Measurements from ENCODE around the gene ZNFX1. TPM values are rescaled to one million over a fixed set of nuclear protein-coding genes. Genes with fewer than 3 reads are reported as not detected.

ZNFX1 gene
- polyA plus RNA-seq, 2 of the 4 experiments (the other 2 are of a cell fraction) = 6.0 to 11.5 TPM

DNA sequence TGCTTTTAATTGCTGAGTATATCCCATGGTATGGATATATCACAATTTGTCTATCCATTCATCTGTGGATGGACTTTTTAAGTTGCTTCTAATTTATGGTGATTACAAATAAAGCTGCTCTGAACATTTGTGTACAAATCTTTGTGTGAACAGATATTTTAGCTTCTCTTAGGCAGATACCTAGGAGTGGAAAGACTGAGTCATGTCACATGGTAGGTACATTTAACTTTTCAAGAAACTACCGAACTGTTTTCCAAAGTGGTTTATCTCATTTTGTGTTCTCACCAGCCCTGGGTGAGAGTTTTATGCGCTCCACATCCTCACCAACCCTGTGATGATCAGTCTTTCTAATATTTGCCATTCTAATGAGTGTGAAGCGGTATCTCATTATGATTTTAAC, 31.0 kb upstream of the ZNFX1 start:
- H3K9me3 ChIP-seq = peaks cover 4% of the 10 kb centered on the region; the same call in 1 of the 3 replicates
- ATAC-seq = no peak
- CTCF ChIA-PET = interaction anchor here (2.7 to 3.4 kb wide), 2 partner anchors 13 to 25 kb away, joined by 9 to 24 read pairs; no protein-coding TSS in a partner anchor
- no peak overlapping the region for H3K4me2 ChIP-seq
- POLR2A ChIA-PET = no interaction called here
- no peak overlapping the region for H3K4me3 ChIP-seq
- no peak for FAIRE-seq
- TF ChIP-seq MAZ (IDR thresholded peaks at IDR 0.05; ENCODE audit: borderline replicate concordance, low read depth, low read length) (no peak), CHD2 (IDR thresholded peaks at IDR 0.05; ENCODE audit: low read length, partially characterized antibody) (no peak), NFE2L2 (conservative IDR thresholded peaks at IDR 0.05; ENCODE audit: low read length) (no peak), RCOR1 (IDR thresholded peaks at IDR 0.05; ENCODE audit: low read depth, low read length) (no peak), GATA3 (IDR thresholded peaks at IDR 0.05; ENCODE audit: borderline replicate concordance) (no peak), POLR2AphosphoS2 (conservative IDR thresholded peaks at IDR 0.05; ENCODE audit: low read length) (no peak), SREBF2 (IDR thresholded peaks at IDR 0.05) (no peak), EHF (CRISPR knock-in tag; IDR thresholded peaks at IDR 0.05) (no peak), ZFP36 (IDR thresholded peaks at IDR 0.05; ENCODE audit: borderline replicate concordance, partially characterized antibody) (no peak), MYC (IDR thresholded peaks at IDR 0.05; ENCODE audit: borderline replicate concordance, low read length) (no peak), EHMT2 (IDR thresholded peaks at IDR 0.05; ENCODE audit: low read depth) (no peak), JUN (IDR thresholded peaks at IDR 0.05) (no peak), ZNF302 (CRISPR knock-in tag; IDR thresholded peaks at IDR 0.05) (no peak), ZSCAN20 (CRISPR knock-in tag; IDR thresholded peaks at IDR 0.05) (no peak), KDM5A (IDR thresholded peaks at IDR 0.05) (no peak)
- TF ChIP-seq, protein P1, sequence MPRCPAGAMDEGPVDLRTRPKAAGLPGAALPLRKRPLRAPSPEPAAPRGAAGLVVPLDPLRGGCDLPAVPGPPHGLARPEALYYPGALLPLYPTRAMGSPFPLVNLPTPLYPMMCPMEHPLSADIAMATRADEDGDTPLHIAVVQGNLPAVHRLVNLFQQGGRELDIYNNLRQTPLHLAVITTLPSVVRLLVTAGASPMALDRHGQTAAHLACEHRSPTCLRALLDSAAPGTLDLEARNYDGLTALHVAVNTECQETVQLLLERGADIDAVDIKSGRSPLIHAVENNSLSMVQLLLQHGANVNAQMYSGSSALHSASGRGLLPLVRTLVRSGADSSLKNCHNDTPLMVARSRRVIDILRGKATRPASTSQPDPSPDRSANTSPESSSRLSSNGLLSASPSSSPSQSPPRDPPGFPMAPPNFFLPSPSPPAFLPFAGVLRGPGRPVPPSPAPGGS (IDR thresholded peaks at IDR 0.05) = no peak
- no peak overlapping the region for H3K27ac ChIP-seq
- 77% methylated on average over 3 of the region's 3 CpGs for WGBS (ENCODE audit: missing lambda C conversion rate)
- DNase-seq (ENCODE audit: low read depth in 1 of 2, low spot score in 1 of 2) = no peak
- no peaks in the 10 kb centered on the region for H3K4me1 ChIP-seq

DNA sequence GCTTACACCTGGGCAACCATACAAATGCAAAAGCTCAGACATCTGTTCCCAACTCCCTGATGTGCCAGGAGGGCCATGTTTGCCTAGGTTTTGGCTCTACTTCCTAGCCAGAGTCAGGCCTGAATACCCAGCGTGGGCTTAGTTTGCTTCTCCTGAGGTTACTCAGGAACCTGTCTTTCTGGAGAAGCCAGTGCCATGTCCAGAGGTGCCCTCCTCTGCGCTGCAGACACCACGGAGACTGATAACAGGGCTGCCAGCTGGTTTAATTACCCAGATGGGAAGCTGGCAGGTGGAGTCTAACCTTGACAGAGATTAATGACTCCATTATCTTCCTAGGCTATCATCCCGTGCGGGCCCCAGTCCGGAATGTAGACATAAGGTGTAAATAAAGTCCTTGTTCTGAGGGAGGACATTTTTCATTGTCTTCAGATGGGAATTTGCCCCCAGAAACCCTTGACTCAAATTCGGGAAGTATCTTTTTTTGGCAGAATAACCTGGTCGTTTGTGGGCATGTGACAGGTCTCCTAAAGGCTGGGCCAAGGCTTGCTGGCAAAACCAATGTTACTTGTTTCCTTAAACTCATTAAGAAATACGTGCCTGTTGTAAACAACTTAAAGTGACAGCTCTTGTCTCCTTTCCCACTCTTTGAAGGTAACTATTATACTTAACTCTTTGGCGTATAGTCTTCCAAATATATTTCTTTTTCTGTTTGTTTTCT, 29.2 kb upstream of the ZNFX1 start:
- Histone ChIP-seq H3K4me2 (no peak overlapping the region), H3K4me3 (no peak overlapping the region), H3K9me3 (peaks cover 4% of the 10 kb centered on the region; the same call in 1 of the 3 replicates), H3K27ac (no peak overlapping the region), H3K4me1 (no peaks in the 10 kb centered on the region)
- ATAC-seq (no peak; a peak in 1 of 6 replicates), FAIRE-seq (no peak), DNase-seq (ENCODE audit: low read depth in 1 of 2, low spot score in 1 of 2) (no peak)
- WGBS (ENCODE audit: missing lambda C conversion rate) = 58% methylated on average over 10 of the region's 10 CpGs
- POLR2A ChIA-PET = no interaction called here
- TF ChIP-seq TFCP2L1 (CRISPR knock-in tag; IDR thresholded peaks at IDR 0.05) = no peak
- TF ChIP-seq ZFP36 (IDR thresholded peaks at IDR 0.05; ENCODE audit: borderline replicate concordance, partially characterized antibody) = no peak
- TF ChIP-seq EHF (CRISPR knock-in tag; IDR thresholded peaks at IDR 0.05) = no peak
- TF ChIP-seq HOXB5 (CRISPR knock-in tag; IDR thresholded peaks at IDR 0.05) = no peak
- TF ChIP-seq FOSB (CRISPR knock-in tag; IDR thresholded peaks at IDR 0.05) = no peak
- TF ChIP-seq SMC3 (IDR thresholded peaks at IDR 0.05) = no peak
- TF ChIP-seq EHMT2 (IDR thresholded peaks at IDR 0.05; ENCODE audit: low read depth) = no peak
- TF ChIP-seq POLR2AphosphoS2 (conservative IDR thresholded peaks at IDR 0.05; ENCODE audit: low read length) = no peak
- TF ChIP-seq MAFK (IDR thresholded peaks at IDR 0.05; ENCODE audit: partially characterized antibody) = no peak
- no peak for TF ChIP-seq RCOR1 (IDR thresholded peaks at IDR 0.05; ENCODE audit: low read depth, low read length)
- TF ChIP-seq, protein P1 (IDR thresholded peaks at IDR 0.05) = no peak
- no peak for TF ChIP-seq RNF2 (IDR thresholded peaks at IDR 0.05; ENCODE audit: borderline replicate concordance, low read depth)
- TF ChIP-seq GATA3 (IDR thresholded peaks at IDR 0.05; ENCODE audit: borderline replicate concordance) = no peak
- CTCF ChIA-PET = interaction anchor here (1.1 kb wide), 1 partner anchor 25 kb away, joined by 4 read pairs; no protein-coding TSS in a partner anchor
